B cell (primary cell): ENCODE data around the gene CHST11.

Source experiments
- EZH2 ChIP-seq: IDR thresholded peaks from 2 replicates; pipeline ENCODE4 v1.6.1; 2012; ENCODE audit warnings: borderline replicate concordance, low read depth, mild to moderate bottlenecking, moderate library complexity, low read length; ENCODE audit not compliant: insufficient read depth, poor library complexity, severe bottlenecking
- TF ChIP-seq, protein P1 (sequence below): fragments of 200-600 bp; IDR thresholded peaks from one replicate; pipeline ENCODE4 v1.8.0; 2022; ENCODE audit warnings: antibody characterized with exemption, mild to moderate bottlenecking

DNA sequence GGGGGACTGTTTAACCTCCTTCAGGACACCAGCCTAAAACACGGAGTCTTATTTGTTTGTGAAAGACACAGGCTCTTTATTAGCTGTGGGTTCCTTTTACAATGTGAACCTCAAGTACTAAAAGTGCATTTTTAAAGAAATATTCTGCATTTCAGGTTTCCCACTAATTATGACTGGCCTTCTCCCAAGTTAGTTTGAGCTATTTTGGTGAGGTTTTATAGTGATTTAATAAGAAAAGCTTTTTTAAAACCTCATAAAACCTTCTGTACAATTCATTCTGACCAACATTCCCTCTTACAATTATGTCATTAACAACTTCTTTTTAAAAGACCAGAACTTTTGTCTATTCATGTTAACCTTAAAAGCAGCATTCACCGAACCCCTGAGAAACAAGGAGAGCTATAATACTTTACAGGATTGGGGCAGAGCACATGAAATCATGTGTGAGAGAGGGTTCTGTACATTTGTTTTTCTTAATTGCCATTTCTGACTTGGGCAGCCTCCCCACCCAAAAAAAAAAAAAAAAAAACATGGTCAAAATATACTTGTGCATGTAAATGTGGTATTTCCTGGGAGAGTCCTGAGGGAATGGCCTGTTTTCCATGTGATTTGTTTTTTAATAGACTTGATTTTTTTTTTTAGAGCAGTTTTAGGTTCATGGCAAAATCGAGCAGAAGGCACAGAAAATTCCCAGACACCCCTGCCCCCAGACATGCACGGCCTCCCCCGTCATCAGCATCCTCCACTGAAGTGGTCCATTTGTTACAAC lies 169.5 kb downstream of the CHST11 start:
- TF ChIP-seq, protein P1, sequence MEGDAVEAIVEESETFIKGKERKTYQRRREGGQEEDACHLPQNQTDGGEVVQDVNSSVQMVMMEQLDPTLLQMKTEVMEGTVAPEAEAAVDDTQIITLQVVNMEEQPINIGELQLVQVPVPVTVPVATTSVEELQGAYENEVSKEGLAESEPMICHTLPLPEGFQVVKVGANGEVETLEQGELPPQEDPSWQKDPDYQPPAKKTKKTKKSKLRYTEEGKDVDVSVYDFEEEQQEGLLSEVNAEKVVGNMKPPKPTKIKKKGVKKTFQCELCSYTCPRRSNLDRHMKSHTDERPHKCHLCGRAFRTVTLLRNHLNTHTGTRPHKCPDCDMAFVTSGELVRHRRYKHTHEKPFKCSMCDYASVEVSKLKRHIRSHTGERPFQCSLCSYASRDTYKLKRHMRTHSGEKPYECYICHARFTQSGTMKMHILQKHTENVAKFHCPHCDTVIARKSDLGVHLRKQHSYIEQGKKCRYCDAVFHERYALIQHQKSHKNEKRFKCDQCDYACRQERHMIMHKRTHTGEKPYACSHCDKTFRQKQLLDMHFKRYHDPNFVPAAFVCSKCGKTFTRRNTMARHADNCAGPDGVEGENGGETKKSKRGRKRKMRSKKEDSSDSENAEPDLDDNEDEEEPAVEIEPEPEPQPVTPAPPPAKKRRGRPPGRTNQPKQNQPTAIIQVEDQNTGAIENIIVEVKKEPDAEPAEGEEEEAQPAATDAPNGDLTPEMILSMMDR = no peak
- no peak for TF ChIP-seq EZH2
